ENCODE data around the gene OPRD1.

Gene OPRD1

GRCh38 chr1:28878796-28879195 lies 66.8 kb downstream of the OPRD1 start:
- no peak overlapping the region for H3K4me3 Mint-ChIP-seq
- H3K9me3 Mint-ChIP-seq: no peaks in the 10 kb centered on the region
- H3K27me3 Mint-ChIP-seq: peaks cover 3% of the 10 kb centered on the region
- H3K36me3 Mint-ChIP-seq (ENCODE audit: low read depth): no peaks in the 10 kb centered on the region
- H3K4me1 Mint-ChIP-seq (ENCODE audit: low read depth): peaks cover 16% of the 10 kb centered on the region
- H3K27ac Mint-ChIP-seq: no peak overlapping the region

DNA sequence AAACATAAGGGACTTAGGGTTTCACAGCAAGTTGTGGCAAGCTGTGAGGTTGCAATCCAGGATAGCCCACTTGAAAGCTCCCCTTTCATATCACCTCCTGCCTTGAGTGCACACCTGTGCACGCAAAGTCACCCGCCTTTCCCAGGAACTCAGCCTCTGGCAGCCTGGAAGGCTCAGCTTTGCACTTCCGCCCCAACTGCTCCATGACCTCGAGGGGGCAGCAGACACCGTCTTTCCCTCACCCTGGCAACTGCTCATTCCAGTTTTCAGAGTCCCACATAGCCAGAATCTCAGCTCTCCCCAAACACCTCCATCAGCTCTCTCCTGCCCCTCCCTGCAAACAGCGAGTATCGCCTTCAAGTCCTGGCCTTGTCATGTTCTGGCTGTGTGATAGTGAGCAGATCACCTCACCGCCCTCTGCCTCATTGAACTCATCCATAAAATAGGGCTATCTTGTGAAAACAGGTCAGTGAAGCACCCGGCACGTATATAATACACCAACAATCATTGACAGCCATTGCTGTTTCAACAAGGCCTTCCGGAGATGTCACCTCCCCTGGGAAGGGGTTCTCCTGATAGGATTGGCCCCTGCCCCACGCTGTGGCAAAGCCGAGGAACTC lies 70.1 kb downstream of the OPRD1 start:
- H3K4me1 Mint-ChIP-seq (ENCODE audit: low read depth): peaks cover 45% of the 10 kb centered on the region
- no peaks in the 10 kb centered on the region for H3K36me3 Mint-ChIP-seq (ENCODE audit: low read depth)
- no peaks in the 10 kb centered on the region for H3K9me3 Mint-ChIP-seq
- H3K27ac Mint-ChIP-seq: no peak overlapping the region
- H3K4me3 Mint-ChIP-seq: no peak overlapping the region
- H3K27me3 Mint-ChIP-seq: no peaks in the 10 kb centered on the region

DNA sequence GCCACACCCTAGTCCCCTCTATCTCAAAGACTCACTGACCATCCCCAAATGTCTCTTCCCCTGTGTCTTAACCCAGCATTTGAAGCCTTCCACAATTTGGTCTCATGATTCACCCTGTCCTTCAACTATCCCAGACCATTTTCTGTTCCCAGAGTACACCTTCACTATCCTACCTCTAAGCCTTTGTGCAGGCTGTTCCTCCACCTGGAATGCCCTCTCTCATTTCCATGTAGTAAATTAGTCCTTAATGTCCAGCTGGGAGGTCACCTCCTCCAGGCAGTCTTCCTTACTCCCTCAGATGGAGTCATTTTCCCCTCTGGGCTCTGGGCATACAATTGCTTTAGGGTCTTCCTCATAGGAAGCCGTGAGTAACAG lies 71.3 kb downstream of the OPRD1 start:
- no peak overlapping the region for H3K4me3 Mint-ChIP-seq
- no peaks in the 10 kb centered on the region for H3K36me3 Mint-ChIP-seq (ENCODE audit: low read depth)
- no peaks in the 10 kb centered on the region for H3K9me3 Mint-ChIP-seq
- H3K27me3 Mint-ChIP-seq: no peaks in the 10 kb centered on the region
- no peak overlapping the region for H3K27ac Mint-ChIP-seq
- peaks cover 50% of the 10 kb centered on the region for H3K4me1 Mint-ChIP-seq (ENCODE audit: low read depth)

DNA sequence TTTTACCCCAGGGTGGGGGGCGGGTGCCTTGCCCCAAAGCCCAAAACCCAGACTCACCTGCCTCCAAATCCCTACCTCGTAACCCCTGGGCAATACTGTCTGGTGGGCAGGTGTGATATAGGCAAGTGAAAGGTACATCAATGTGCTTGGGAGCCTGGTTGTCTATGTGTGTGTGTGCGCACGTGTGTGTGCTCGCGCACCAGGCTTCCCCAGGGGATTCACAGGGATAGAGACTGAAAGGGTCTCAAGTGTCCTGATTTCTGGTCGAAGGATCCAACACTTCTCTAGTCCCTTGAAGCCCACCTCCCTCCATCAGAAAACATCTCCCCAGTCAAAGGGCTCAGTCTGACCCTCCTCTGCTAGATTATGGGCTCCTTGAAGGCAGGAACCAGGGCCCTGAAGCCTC lies 73.5 kb downstream of the OPRD1 start:
- Mint-ChIP-seq H3K4me1 (ENCODE audit: low read depth) (peaks cover 65% of the 10 kb centered on the region), H3K36me3 (ENCODE audit: low read depth) (no peaks in the 10 kb centered on the region), H3K27ac (peak overlapping the region; percentile 63), H3K9me3 (no peaks in the 10 kb centered on the region), H3K4me3 (no peak overlapping the region), H3K27me3 (no peaks in the 10 kb centered on the region)

DNA sequence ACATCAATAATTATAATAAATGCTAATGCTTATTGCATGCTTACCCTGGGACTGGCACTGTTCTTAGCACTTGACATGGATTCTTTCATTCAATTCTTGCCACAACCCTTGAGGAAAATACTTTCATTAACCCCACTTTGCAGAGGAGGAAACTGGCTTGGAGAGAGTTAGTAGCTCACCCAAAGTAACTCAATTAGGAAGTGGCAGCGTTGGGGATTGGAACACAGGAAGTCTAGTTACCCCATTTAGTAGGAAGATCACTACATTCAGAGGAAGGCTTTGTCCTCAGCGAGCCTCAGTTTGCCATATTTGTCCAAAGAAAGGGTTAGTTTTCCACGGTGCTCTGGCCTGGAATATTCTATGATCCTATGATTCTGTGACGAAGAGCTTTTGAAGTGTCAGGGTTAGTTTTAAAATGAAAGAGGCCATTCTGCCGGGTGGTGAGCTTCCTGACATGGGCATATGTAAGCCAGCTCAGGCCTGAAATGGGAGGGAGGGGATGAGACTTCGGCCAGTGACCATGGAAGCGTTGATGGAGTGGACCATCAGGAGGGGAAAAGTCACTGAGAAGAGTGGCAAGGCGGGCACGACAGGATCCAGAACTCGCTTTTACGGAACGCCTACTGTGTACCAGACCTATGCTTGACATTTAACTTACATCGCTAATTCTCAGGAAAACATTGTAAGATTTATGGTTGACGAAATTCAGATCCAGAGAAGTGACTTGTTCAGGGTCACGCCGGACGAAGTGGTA lies 74.2 kb downstream of the OPRD1 start:
- no peaks in the 10 kb centered on the region for H3K27me3 Mint-ChIP-seq
- no peaks in the 10 kb centered on the region for H3K9me3 Mint-ChIP-seq
- H3K4me1 Mint-ChIP-seq (ENCODE audit: low read depth): peaks cover 65% of the 10 kb centered on the region
- peak overlapping the region; percentile 79 for H3K4me3 Mint-ChIP-seq
- peaks cover 2% of the 10 kb centered on the region for H3K36me3 Mint-ChIP-seq (ENCODE audit: low read depth)
- H3K27ac Mint-ChIP-seq: peak overlapping the region; percentile 90

- peak overlapping the region; percentile 79 for H3K4me3 Mint-ChIP-seq
- H3K9me3 Mint-ChIP-seq: no peaks in the 10 kb centered on the region
- H3K36me3 Mint-ChIP-seq (ENCODE audit: low read depth): peaks cover 4% of the 10 kb centered on the region
- H3K27ac Mint-ChIP-seq: peak overlapping the region; percentile 90
- H3K4me1 Mint-ChIP-seq (ENCODE audit: low read depth): peaks cover 62% of the 10 kb centered on the region
- H3K27me3 Mint-ChIP-seq: no peaks in the 10 kb centered on the region
Observed at GRCh38 chr1:28886731-28887418, 74.9 kb downstream of the OPRD1 start.

DNA sequence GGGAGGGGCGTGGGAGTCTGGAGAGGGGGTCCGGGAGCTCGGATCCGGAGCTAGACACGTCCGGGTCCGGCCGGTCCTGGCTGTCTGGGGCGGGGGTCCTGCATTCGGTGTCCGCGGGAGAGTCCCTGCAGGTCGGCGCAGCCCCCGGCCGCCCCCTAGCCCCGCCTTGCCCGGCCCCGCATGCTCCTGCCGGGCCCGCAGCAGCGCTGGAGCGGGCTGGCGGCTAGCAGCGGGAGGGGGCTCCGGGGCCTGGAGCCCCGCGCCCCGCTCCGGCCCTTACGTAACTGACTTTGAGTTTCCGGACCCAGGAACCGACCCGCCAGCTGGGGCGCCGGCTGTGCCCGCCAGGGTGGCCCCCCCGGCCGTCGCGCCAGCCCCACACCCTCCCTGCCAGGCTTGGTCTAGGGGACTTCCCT lies 75.5 kb downstream of the OPRD1 start:
- Mint-ChIP-seq H3K27ac (peak overlapping the region; percentile 92), H3K36me3 (ENCODE audit: low read depth) (peaks cover 4% of the 10 kb centered on the region), H3K4me1 (ENCODE audit: low read depth) (peaks cover 59% of the 10 kb centered on the region), H3K27me3 (no peaks in the 10 kb centered on the region), H3K9me3 (no peaks in the 10 kb centered on the region), H3K4me3 (peak overlapping the region; percentile 93)

DNA sequence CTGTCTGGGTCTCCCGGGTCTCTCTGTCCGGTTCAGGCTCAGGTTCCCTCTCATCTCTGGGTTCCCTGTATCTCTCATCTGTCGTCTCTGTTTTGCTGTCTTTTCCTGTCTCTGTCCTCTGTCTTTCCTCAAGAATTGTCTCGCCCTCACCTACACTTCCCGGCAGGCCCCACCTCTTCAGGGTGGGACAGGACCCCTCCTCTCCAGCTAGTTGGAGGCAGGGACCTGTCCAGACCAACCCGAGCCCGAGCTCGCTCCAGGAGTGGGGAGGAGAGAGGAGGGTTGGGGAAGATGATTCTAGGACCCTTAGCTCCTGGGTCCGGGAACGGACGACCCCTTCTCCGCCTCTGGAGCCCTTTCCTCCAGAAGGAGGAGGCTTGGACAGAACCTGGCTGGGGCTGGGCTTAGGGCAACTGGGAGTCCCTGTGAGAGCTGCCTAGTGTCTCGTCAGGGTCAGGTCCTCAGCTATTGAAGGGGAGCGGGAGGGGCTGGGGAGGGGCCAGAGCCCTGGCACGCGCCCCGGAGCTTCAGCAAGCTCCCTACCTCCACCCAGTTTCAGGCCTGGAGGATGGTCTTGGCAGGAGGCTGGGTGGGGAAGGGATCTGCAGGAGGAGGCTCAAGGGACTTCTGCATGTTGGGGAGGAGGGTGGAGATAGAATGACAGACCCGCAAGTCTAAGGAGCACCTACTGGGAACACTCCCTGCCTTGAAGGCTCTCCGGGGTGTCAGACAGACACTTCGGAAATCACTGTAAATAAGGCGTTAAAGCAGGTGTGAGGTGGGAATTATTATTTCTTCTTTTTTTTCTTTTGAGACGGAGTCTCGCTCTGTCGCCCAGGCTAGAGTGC lies 76.1 kb downstream of the OPRD1 start:
- Mint-ChIP-seq H3K36me3 (ENCODE audit: low read depth) (peaks cover 4% of the 10 kb centered on the region), H3K27me3 (no peaks in the 10 kb centered on the region), H3K9me3 (no peaks in the 10 kb centered on the region), H3K4me3 (peak overlapping the region; percentile 93), H3K4me1 (ENCODE audit: low read depth) (peaks cover 59% of the 10 kb centered on the region), H3K27ac (peak overlapping the region; percentile 92)

DNA sequence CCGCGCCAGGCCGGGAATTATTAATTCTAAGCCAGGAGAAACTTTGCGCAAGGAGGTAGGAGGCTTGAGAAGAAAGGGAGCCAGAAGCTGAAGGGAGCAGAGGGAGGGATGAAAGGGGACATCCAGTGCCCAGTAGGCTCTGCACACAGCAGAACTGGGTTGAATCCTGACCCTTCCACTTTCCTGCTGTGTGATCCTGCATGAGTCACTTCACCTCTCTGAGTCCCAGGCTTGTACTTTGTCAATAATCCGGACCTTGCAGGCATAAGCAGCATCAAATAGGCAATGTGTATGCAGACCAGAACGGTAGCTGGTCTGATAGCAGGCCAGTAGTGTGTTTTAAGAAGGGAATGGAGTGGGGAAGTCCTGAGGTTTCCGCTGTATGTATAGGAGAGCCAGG lies 76.9 kb downstream of the OPRD1 start:
- H3K36me3 Mint-ChIP-seq (ENCODE audit: low read depth): peaks cover 11% of the 10 kb centered on the region
- H3K4me3 Mint-ChIP-seq: no peak overlapping the region
- no peaks in the 10 kb centered on the region for H3K27me3 Mint-ChIP-seq
- peaks cover 58% of the 10 kb centered on the region for H3K4me1 Mint-ChIP-seq (ENCODE audit: low read depth)
- no peak overlapping the region for H3K27ac Mint-ChIP-seq
- no peaks in the 10 kb centered on the region for H3K9me3 Mint-ChIP-seq

DNA sequence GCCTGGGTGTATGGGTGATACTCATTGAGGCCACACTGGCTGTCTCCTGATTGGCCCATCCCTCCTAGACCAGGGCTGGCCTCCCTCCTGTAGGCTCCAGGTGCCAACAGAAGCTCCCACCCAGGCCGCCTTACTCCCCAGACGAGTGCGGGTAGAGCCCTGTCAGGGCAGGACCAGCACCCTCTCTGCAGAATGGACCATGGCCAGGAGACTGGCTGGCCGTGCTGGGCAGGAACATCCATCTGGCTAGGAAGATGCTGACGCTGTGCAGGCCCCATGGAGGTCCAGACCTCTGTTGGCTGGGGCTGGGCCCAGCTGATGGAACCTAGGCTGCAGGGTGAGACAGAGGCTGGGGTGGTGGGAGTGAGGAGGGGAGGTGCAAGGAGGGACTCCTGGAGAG lies 77.4 kb downstream of the OPRD1 start:
- Mint-ChIP-seq H3K27me3 (no peaks in the 10 kb centered on the region), H3K27ac (no peak overlapping the region), H3K4me3 (no peak overlapping the region), H3K9me3 (no peaks in the 10 kb centered on the region), H3K36me3 (ENCODE audit: low read depth) (peaks cover 14% of the 10 kb centered on the region), H3K4me1 (ENCODE audit: low read depth) (peaks cover 55% of the 10 kb centered on the region)

DNA sequence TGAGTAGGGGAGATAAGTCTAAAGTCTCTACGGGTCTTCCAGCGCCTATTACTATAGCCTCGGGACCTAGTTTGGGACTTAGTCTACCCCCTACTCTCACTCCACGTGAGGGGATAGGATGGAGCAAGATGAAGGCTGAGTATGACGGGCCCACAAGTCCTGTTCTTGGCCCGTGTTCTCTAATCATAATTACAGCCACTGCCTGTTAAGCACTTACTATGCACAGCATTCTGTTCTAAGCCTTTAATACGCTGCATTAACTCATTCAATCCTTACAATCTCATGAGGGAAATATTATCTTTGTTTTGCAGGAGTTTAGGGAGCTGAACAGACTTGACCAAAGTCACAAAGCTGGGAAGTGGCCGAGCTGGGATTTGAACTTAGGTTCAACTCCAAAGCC lies 78.5 kb downstream of the OPRD1 start:
- no peak overlapping the region for H3K27ac Mint-ChIP-seq
- H3K4me1 Mint-ChIP-seq (ENCODE audit: low read depth): peaks cover 45% of the 10 kb centered on the region
- H3K4me3 Mint-ChIP-seq: no peak overlapping the region
- no peaks in the 10 kb centered on the region for H3K9me3 Mint-ChIP-seq
- no peaks in the 10 kb centered on the region for H3K27me3 Mint-ChIP-seq
- H3K36me3 Mint-ChIP-seq (ENCODE audit: low read depth): peaks cover 15% of the 10 kb centered on the region

- peaks cover 41% of the 10 kb centered on the region for H3K4me1 Mint-ChIP-seq (ENCODE audit: low read depth)
- no peak overlapping the region for H3K4me3 Mint-ChIP-seq
- no peak overlapping the region for H3K27ac Mint-ChIP-seq
- H3K27me3 Mint-ChIP-seq: no peaks in the 10 kb centered on the region
- no peaks in the 10 kb centered on the region for H3K9me3 Mint-ChIP-seq
- peaks cover 15% of the 10 kb centered on the region for H3K36me3 Mint-ChIP-seq (ENCODE audit: low read depth)
Observed at GRCh38 chr1:28890836-28891235, 78.9 kb downstream of the OPRD1 start.

DNA sequence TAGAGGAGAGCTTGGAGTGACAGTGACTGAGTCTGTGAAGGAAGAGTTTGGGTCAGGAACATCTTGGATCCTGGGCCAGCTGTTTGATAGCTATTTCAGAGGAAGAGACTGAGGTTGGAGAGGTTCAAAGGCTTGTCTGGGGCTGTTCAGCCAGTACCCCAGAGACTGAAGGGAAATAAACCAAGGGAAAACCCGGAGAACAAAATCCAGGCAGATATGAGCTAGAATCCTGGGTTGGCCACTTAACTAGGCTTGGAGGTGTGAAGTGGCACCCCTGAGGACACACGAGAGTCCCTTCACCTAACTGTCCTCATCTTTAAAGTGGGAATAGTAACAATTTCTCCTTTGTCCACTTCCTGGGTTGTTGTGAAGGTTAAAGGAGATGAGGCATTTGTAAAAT lies 79.3 kb downstream of the OPRD1 start:
- H3K9me3 Mint-ChIP-seq: no peaks in the 10 kb centered on the region
- H3K27ac Mint-ChIP-seq: no peak overlapping the region
- H3K36me3 Mint-ChIP-seq (ENCODE audit: low read depth): peaks cover 16% of the 10 kb centered on the region
- H3K27me3 Mint-ChIP-seq: no peaks in the 10 kb centered on the region
- H3K4me3 Mint-ChIP-seq: no peak overlapping the region
- H3K4me1 Mint-ChIP-seq (ENCODE audit: low read depth): peaks cover 36% of the 10 kb centered on the region

DNA sequence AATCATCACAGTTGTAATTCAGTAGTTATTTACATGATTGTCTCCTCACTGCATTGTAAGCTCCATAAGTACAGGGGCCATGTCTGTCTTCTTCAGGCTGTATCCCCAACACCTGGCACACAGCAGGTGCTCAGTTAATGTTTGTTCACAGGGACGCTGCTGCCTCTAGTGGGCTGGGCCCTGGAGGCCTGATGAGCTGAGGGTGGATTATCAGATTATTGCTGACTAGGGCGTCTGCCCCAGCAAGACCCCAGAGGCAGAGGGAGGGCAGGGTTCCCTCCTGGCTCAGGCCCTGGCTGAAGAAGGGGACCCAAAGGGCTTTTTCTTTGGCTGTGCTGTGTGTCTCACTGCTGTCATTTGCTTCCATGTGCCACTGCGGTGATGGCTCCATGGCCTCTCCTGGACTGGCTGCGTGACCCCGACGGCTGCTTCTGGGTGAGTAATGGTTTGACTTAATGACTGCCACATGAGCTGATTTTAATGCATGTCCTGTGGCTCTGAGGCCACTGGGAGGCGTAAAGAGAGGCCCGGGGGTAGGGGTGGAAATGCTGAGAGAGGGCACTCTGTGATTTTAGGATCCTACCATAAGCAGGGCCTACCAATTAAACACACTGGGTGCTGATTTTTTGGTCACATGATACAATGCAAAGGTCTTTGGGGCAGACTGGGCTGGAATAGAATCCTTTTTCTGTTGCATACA lies 81.6 kb downstream of the OPRD1 start:
- Mint-ChIP-seq H3K36me3 (ENCODE audit: low read depth) (peaks cover 22% of the 10 kb centered on the region), H3K27me3 (no peaks in the 10 kb centered on the region), H3K4me1 (ENCODE audit: low read depth) (peaks cover 31% of the 10 kb centered on the region), H3K27ac (no peak overlapping the region), H3K4me3 (no peak overlapping the region), H3K9me3 (no peaks in the 10 kb centered on the region)

Data from stimulated activated naive CD8-positive, alpha-beta T cell treated with anti-CD3 and anti-CD28 coated beads, Interleukin-15, Interleukin-2, amounts not matched to agents 100 ng/mL and 50 ng/mL, for 24 hours (primary cell).